ENCODE measurements around the gene AGAP1.

Gene AGAP1

DNA sequence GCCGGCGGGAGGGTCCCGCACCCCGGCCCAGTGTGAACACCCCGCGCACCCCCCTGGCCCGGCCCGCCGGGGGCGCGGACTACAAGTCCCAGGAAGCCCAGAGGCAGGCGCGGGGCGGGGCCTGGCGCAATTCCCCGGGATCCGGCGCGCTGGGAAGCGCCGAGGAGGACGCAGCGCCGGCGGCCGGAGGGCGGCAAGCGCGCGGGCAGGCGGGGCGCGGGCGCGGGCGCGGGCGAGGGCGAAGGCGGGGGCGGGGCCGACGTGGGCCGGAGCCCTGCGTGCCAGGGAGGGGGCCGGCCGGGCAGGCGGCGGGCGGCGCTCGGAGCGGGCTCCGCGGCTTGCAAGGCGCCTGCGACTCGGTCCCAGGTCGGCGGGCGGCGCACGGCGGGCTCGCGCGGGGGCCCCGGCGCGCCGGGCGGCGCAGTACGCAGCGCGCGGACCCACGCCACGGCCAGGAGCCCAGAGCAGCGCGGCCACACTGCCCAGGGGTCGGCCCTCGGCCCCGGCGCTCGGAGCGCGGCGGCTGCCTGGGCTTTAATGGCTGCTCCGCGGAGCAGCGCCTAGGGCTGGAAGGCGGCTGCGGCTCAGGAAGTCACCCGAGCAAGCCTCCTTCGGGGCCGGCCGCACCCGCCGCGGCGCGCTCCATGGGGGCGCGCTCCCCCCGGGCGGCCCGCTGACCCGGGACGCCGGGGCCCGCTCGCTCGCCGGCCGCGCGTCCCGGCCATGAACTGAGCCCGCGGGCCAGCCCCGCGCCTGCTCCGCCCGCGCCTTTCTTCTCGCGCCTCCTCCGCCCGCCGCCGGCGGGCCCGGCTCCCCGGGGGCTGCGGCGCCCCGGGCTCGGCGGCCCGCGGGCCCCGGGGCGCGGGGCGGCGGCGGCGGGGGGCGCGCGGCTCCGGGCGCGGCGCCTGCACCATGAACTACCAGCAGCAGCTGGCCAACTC is at the start of gene AGAP1:
TSS of gene AGAP1 (plus strand) at position 269 of the 941 bp plus-strand sequence.
- Histone ChIP-seq H3K36me3 (ENCODE audit: control insufficient read depth, insufficient read depth, low read length) (no peaks in the 10 kb centered on the region), H3K9ac (ENCODE audit: low read length) (peak within 1 kb of the TSS; percentile 82), H3K27me3 (ENCODE audit: control insufficient read depth, insufficient read depth, low read length) (no peaks in the 10 kb centered on the region)

DNA sequence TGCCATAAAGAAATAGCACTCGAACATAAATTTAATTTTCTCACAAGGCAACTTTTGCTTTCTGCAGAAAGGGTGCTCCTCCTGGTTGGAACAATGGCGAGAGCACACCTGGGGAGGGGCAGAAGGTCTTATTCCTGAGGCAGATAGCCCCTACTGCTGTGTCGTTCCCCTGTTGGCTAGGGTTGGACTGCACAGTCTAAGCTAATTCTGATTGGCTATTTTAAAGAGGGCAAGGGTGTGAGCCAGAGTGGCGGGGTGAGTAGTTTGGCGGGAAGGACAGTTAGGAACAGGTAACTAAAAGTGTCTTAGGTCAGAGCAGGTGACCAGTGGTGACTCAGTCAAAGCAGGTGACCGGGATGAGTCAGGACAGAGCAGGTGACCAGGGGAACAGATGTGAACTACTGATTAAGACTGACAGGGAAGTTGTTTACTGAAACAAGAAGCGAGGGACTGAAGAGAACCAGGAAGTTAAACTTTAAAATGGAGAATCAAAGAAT is 49.7 kb upstream of the AGAP1 start:
- Histone ChIP-seq H3K4me3 (ENCODE audit: low read length) (no peak overlapping the region), H3K9ac (ENCODE audit: low read length) (no peak overlapping the region), H3K27me3 (ENCODE audit: control insufficient read depth, insufficient read depth, low read length) (peaks cover 2% of the 10 kb centered on the region), H3K36me3 (ENCODE audit: control insufficient read depth, insufficient read depth, low read length) (no peaks in the 10 kb centered on the region), H3K9me3 (ENCODE audit: control insufficient read depth, low read length) (no peaks in the 10 kb centered on the region), H3K4me1 (ENCODE audit: control insufficient read depth, insufficient read depth, low read length) (no peaks in the 10 kb centered on the region)

More for the DNA sequence above, at the start of gene AGAP1:
- Histone ChIP-seq H3K4me3 (ENCODE audit: low read length) (peak within 1 kb of the TSS; percentile 60), H3K9me3 (ENCODE audit: control insufficient read depth, low read length) (no peaks in the 10 kb centered on the region), H3K4me1 (ENCODE audit: control insufficient read depth, insufficient read depth, low read length) (peaks cover 18% of the 10 kb centered on the region)

DNA sequence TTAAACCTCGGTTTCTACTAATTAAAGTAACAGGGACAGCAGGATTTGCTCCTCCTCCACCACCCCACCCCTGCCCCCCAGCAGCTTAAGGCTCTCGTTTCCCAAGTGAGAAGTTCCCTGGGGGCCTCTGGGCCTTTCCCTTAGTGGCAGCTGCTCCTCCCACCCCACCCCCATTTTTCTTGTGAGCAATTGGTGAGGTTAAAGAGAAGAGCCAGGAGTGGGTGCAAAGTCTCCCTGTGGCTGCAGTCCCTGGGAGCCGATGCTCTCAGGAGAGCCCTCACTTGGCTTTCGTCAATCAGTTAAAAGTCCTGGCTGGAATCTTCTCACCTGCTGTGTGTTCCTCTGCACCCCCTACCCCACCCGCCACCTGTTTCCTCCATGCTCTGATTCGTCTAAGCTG is 48.7 kb upstream of the AGAP1 start:
- H3K9me3 ChIP-seq (ENCODE audit: control insufficient read depth, low read length): no peaks in the 10 kb centered on the region
- no peak overlapping the region for H3K9ac ChIP-seq (ENCODE audit: low read length)
- H3K4me3 ChIP-seq (ENCODE audit: low read length): no peak overlapping the region
- H3K36me3 ChIP-seq (ENCODE audit: control insufficient read depth, insufficient read depth, low read length): no peaks in the 10 kb centered on the region
- peaks cover 2% of the 10 kb centered on the region for H3K27me3 ChIP-seq (ENCODE audit: control insufficient read depth, insufficient read depth, low read length)
- H3K4me1 ChIP-seq (ENCODE audit: control insufficient read depth, insufficient read depth, low read length): no peaks in the 10 kb centered on the region

DNA sequence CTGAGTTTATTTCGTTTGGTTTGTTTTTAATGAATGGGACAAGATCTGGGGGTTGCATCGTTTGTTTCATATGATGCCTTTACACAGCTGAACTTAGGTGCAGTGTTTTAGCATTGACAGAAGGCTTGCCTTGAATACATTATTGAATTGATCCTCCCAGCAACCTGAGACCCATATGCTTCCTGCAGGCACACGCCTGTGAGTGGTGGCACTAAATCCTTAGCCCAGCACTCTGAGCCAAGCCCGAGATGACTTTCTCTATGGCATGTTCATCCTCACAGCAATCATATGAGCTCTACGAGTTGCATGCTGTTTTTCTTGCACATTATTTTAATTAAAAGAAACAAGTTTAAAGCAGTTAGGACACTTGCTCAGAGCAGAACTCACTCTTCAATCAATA is 47.8 kb upstream of the AGAP1 start:
- no peaks in the 10 kb centered on the region for H3K27me3 ChIP-seq (ENCODE audit: control insufficient read depth, insufficient read depth, low read length)
- no peak overlapping the region for H3K9ac ChIP-seq (ENCODE audit: low read length)
- no peaks in the 10 kb centered on the region for H3K36me3 ChIP-seq (ENCODE audit: control insufficient read depth, insufficient read depth, low read length)
- H3K4me3 ChIP-seq (ENCODE audit: low read length): no peak overlapping the region
- no peaks in the 10 kb centered on the region for H3K9me3 ChIP-seq (ENCODE audit: control insufficient read depth, low read length)
- H3K4me1 ChIP-seq (ENCODE audit: control insufficient read depth, insufficient read depth, low read length): no peaks in the 10 kb centered on the region

DNA sequence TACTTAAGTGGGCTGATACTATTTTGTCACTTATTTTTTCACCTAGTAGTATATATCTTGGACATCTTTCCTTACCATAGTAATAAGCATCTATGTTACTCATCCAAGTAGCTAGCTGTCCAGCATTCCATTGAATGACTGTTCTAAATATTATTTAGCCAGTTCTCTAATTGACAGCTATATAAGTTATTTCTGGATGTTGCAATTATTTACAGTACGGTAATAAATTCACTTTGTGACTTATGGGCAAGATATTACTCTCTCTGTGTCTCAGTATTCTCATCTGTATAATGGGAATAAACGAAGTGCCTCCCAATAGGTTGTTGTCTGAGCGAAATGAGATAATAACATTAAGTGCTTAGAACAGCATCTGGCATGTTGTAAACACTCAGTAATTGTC is 46.6 kb upstream of the AGAP1 start:
- Histone ChIP-seq H3K36me3 (ENCODE audit: control insufficient read depth, insufficient read depth, low read length) (no peaks in the 10 kb centered on the region), H3K4me1 (ENCODE audit: control insufficient read depth, insufficient read depth, low read length) (no peaks in the 10 kb centered on the region), H3K9ac (ENCODE audit: low read length) (no peak overlapping the region), H3K27me3 (ENCODE audit: control insufficient read depth, insufficient read depth, low read length) (no peaks in the 10 kb centered on the region), H3K9me3 (ENCODE audit: control insufficient read depth, low read length) (no peaks in the 10 kb centered on the region), H3K4me3 (ENCODE audit: low read length) (no peak overlapping the region)

DNA sequence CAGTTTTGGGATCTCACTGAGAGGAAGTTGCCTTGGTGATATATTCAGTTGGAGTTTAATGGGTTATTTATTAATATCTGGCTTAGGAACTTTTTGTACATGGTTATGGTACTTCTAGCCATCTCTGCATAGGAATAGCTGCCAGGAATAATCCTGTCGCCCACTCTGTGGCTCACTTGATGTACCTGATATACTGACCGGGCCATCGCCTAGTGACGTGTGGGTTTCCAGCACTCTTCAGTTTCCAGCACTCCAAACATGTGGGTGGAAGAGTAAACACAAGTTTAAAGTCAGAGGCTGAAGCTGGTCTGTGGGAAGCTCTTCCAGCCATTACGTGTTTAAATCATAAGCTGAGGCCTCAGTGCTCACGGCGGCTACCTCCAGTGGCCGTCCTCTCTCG is 44.3 kb upstream of the AGAP1 start:
- Histone ChIP-seq H3K9me3 (ENCODE audit: control insufficient read depth, low read length) (no peaks in the 10 kb centered on the region), H3K36me3 (ENCODE audit: control insufficient read depth, insufficient read depth, low read length) (no peaks in the 10 kb centered on the region), H3K4me3 (ENCODE audit: low read length) (no peak overlapping the region), H3K4me1 (ENCODE audit: control insufficient read depth, insufficient read depth, low read length) (no peaks in the 10 kb centered on the region), H3K27me3 (ENCODE audit: control insufficient read depth, insufficient read depth, low read length) (no peaks in the 10 kb centered on the region), H3K9ac (ENCODE audit: low read length) (no peak overlapping the region)

DNA sequence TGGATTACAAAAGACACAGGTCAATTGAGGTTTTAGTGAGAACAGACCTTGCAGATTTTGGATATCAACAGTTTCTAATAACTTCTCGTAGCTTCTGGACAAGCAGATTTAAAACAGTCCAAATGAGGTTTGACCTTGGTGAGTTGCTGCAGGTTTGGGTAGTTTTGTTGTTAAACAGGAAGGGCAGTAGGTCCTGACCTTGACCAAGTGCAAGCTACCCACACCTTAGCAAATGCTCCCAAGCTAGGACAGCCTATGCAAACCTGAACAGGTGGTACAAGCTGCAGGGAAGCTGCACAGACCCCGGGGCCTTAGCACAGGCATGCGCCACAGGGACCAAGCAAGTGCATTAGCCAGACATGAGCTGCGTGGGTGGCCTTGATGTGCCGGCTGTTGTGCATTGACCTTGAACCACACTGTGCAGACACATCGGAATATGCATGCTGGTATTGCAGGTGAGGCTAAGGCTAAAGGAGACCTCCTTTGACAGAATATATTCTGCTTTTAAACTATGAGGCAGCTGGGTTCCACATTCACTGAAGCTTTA is 40.2 kb upstream of the AGAP1 start:
- Histone ChIP-seq H3K36me3 (ENCODE audit: control insufficient read depth, insufficient read depth, low read length) (no peaks in the 10 kb centered on the region), H3K4me3 (ENCODE audit: low read length) (no peak overlapping the region), H3K9me3 (ENCODE audit: control insufficient read depth, low read length) (no peaks in the 10 kb centered on the region), H3K4me1 (ENCODE audit: control insufficient read depth, insufficient read depth, low read length) (no peaks in the 10 kb centered on the region), H3K9ac (ENCODE audit: low read length) (no peak overlapping the region), H3K27me3 (ENCODE audit: control insufficient read depth, insufficient read depth, low read length) (no peaks in the 10 kb centered on the region)

DNA sequence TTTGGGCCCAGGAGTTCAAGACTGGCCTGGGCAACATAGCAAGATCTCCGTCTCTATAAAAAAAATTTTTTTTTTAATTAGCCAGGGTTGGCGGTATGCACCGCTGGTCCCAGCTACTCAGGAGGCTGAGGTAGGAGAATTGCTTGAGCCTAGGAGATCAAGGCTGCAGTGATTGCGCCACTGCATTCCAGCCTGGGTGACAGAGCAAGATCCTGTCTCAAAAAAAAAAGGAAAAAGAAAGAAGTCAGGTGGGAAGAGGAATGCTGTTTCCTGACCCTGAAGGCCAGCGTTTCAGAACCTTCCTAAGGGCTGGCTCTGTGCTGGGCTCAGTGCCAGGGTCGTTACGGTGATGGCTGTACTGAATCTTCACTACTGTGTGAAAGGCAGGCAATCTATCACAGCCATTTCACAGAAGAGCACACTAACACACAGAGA is 35.0 kb upstream of the AGAP1 start:
- Histone ChIP-seq H3K9me3 (ENCODE audit: control insufficient read depth, low read length) (no peaks in the 10 kb centered on the region), H3K27me3 (ENCODE audit: control insufficient read depth, insufficient read depth, low read length) (no peaks in the 10 kb centered on the region), H3K36me3 (ENCODE audit: control insufficient read depth, insufficient read depth, low read length) (no peaks in the 10 kb centered on the region), H3K4me3 (ENCODE audit: low read length) (no peak overlapping the region), H3K4me1 (ENCODE audit: control insufficient read depth, insufficient read depth, low read length) (no peaks in the 10 kb centered on the region), H3K9ac (ENCODE audit: low read length) (no peak overlapping the region)

DNA sequence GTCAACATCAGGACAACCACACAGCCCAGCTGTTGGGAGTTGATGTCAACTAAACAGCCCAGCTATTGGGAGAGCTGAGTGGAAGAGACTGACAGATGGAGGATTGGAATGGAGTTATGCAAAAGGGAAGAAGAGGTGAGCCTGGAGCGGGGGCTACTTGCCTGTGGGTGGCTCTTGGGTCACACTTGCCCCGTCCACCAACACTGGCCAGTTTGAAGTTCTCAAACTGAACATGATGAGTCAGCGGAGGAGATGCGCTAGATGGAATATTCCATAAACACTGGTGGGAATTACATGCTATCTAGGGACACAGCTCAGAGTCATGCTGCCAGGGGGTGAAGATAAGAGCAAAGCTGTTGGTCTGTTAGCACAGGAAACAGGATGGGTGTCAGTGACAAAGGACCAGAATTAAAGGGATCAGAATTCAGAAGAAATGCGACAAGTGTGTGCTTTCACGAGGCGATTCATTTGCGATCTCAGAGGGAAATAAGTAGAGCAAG is 33.2 kb upstream of the AGAP1 start:
- no peaks in the 10 kb centered on the region for H3K36me3 ChIP-seq (ENCODE audit: control insufficient read depth, insufficient read depth, low read length)
- no peaks in the 10 kb centered on the region for H3K27me3 ChIP-seq (ENCODE audit: control insufficient read depth, insufficient read depth, low read length)
- no peak overlapping the region for H3K4me3 ChIP-seq (ENCODE audit: low read length)
- no peaks in the 10 kb centered on the region for H3K9me3 ChIP-seq (ENCODE audit: control insufficient read depth, low read length)
- no peak overlapping the region for H3K9ac ChIP-seq (ENCODE audit: low read length)
- H3K4me1 ChIP-seq (ENCODE audit: control insufficient read depth, insufficient read depth, low read length): no peaks in the 10 kb centered on the region

DNA sequence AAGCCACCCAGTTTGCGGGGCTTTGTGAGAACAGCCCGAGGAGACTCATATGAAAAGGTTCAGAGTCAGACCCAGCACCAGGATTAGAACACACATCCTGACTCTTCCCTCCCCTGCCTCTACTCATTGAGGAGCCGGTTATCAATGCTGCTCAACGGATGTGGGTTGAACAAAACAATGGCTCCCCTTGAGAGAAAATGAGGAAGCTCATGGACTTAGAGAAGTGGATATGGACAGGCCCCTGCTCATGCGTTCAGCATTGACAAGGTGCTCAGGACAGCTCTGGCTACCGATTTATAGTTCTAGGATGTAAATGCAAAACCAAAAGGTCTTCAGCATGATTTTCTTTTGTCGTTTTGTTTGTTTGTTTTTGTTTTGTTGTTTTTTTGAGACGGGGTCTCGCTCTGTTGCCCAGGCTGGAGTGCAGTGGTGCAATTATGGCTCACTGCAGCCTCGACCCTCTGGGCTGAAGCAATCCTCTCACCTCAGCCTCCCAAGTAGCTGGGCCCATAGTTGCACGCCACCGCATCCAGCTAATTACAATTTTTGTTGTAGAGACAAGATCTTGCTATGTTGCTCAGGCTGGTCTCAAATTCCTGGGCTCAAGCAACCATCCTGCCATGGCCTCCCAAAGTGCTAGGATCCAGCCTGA is 32.0 kb upstream of the AGAP1 start:
- no peaks in the 10 kb centered on the region for H3K36me3 ChIP-seq (ENCODE audit: control insufficient read depth, insufficient read depth, low read length)
- no peaks in the 10 kb centered on the region for H3K4me1 ChIP-seq (ENCODE audit: control insufficient read depth, insufficient read depth, low read length)
- no peaks in the 10 kb centered on the region for H3K27me3 ChIP-seq (ENCODE audit: control insufficient read depth, insufficient read depth, low read length)
- no peak overlapping the region for H3K4me3 ChIP-seq (ENCODE audit: low read length)
- no peaks in the 10 kb centered on the region for H3K9me3 ChIP-seq (ENCODE audit: control insufficient read depth, low read length)
- no peak overlapping the region for H3K9ac ChIP-seq (ENCODE audit: low read length)

DNA sequence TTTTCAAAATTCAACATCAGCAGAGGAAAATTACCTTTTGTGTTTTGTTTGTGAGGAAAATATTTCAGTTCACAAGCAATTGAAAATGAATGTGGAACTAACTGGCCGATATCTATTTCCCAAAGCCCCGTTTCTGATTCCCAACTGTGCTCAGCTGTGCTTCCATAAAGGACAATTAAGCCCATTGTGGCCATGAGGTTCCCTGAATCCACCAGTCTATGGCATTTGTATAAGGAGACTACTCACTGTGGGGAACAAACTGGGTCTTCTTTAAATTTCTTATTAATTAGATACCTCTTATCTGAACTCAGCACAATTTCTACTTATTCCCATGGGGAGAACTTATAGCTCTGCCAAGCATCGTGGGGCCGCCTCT is 31.4 kb upstream of the AGAP1 start:
- Histone ChIP-seq H3K9ac (ENCODE audit: low read length) (no peak overlapping the region), H3K9me3 (ENCODE audit: control insufficient read depth, low read length) (no peaks in the 10 kb centered on the region), H3K4me1 (ENCODE audit: control insufficient read depth, insufficient read depth, low read length) (no peaks in the 10 kb centered on the region), H3K27me3 (ENCODE audit: control insufficient read depth, insufficient read depth, low read length) (no peaks in the 10 kb centered on the region), H3K4me3 (ENCODE audit: low read length) (no peak overlapping the region), H3K36me3 (ENCODE audit: control insufficient read depth, insufficient read depth, low read length) (no peaks in the 10 kb centered on the region)

DNA sequence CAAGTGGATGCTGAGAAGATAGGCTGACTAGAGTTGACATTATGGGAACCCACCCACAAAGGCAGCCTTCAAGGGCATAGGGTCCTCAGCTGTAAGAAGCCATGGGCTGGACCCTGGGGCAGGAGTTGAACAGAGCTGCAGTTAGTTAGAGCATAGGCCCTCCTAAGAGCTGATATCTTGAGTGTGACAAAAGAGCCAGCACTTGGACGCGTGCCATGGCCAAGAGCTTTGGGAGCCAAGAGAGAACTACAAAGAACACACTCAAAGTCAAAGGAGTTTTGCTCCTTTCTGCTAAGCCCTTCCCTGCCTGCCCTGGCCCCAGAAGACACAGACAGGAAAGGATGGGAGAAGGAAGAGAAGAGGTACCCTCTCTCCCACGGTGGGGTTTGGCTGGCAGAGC is 29.9 kb upstream of the AGAP1 start:
- peaks cover 5% of the 10 kb centered on the region for H3K4me1 ChIP-seq (ENCODE audit: control insufficient read depth, insufficient read depth, low read length)
- H3K4me3 ChIP-seq (ENCODE audit: low read length): no peak overlapping the region
- no peaks in the 10 kb centered on the region for H3K36me3 ChIP-seq (ENCODE audit: control insufficient read depth, insufficient read depth, low read length)
- H3K27me3 ChIP-seq (ENCODE audit: control insufficient read depth, insufficient read depth, low read length): no peaks in the 10 kb centered on the region
- no peak overlapping the region for H3K9ac ChIP-seq (ENCODE audit: low read length)
- H3K9me3 ChIP-seq (ENCODE audit: control insufficient read depth, low read length): no peaks in the 10 kb centered on the region

Data from mucosa of stomach (tissue), 1 donor.